H1 (cell line): ENCODE measurements around the gene ALG3. TPM values are rescaled to one million over a fixed set of nuclear protein-coding genes. Genes with fewer than 3 reads are reported as not detected.

Source experiments
- CTCF ChIA-PET: fragments of 300-600 bp; sonication (Branson Sonifier 250); formaldehyde crosslinking; loops from one replicate; lab custom pipeline; 2021; ENCODE audit not compliant: partially characterized antibody; lab: Charles Lee
- POLR2A ChIA-PET: fragments of 300-600 bp; sonication (Branson Sonifier 250); formaldehyde crosslinking; loops from one replicate; lab custom pipeline; 2021; ENCODE audit warnings: inconsistent platforms; ENCODE audit not compliant: partially characterized antibody; lab: Charles Lee
- DNase-seq, 2 experiments: peaks; one replicate each; pipeline versions ENCODE4 v3.0.0 to v3.0.0-alpha.2; 2010 to 2022; ENCODE audit warnings: low spot score in 2 of 2, low read depth in 1 of 2, mixed read lengths in 1 of 2
- FAIRE-seq: peaks from 2 replicates; lab custom pipeline; 2011; peaks lifted over from hg19 to GRCh38; lab: Jason Lieb, UNC
- H2AFZ ChIP-seq: 2 replicates; pipeline ENCODE4 v1.8.1; 2012; ENCODE audit warnings: low read length, inconsistent platforms
- H2AK5ac ChIP-seq: 2 replicates; pipeline ENCODE4 v1.6.1; 2013; ENCODE audit warnings: low read depth, low read length
- H2BK120ac ChIP-seq: replicated peaks from 2 replicates; pipeline ENCODE3; 2013; ENCODE audit warnings: low read depth, low read length, inconsistent platforms
- H2BK12ac ChIP-seq: 2 replicates; pipeline ENCODE4 v1.6.1; 2013; ENCODE audit warnings: low read depth, low read length
- H2BK15ac ChIP-seq: 2 replicates; pipeline ENCODE4 v1.6.1; 2013; ENCODE audit warnings: low read length
- H2BK20ac ChIP-seq: 2 replicates; pipeline ENCODE4 v1.6.1; 2013; ENCODE audit warnings: low read length
- H2BK5ac ChIP-seq: 2 replicates; pipeline ENCODE4 v1.6.1; 2013; ENCODE audit warnings: low read depth, low read length
- H3K14ac ChIP-seq: 2 replicates; pipeline ENCODE4 v1.6.1; 2013; ENCODE audit warnings: inconsistent platforms; ENCODE audit not compliant: insufficient read length
- H3K18ac ChIP-seq: 2 replicates; pipeline ENCODE4 v1.6.1; 2013; ENCODE audit warnings: low read length; ENCODE audit errors: extremely low read depth
- H3K23ac ChIP-seq: 2 replicates; pipeline ENCODE4 v1.6.1; 2013; ENCODE audit warnings: inconsistent platforms; ENCODE audit not compliant: insufficient read length
- H3K23me2 ChIP-seq: 2 replicates; pipeline ENCODE4 v1.6.1; 2013; ENCODE audit warnings: low read depth, low read length
- H3K27ac ChIP-seq: 2 replicates; pipeline ENCODE4 v1.6.1; 2011; ENCODE audit warnings: low read depth, low read length, inconsistent platforms
- H3K27me3 ChIP-seq, 4 experiments: replicated peaks in 1 of 4; 1 replicate in 1 of 4; 2 replicates in 3 of 4; pipeline versions ENCODE4 v1.6.1 to v1.8.1; 2011 to 2013; ENCODE audit warnings: low read length in 3 of 4, mild to moderate bottlenecking in 3 of 4, inconsistent platforms in 2 of 4, mixed read lengths in 2 of 4, moderate library complexity in 1 of 4; ENCODE audit not compliant: control insufficient read depth in 3 of 4, insufficient read depth in 3 of 4; ENCODE audit errors: extremely low read depth in 1 of 4
- H3K36me3 ChIP-seq, 4 experiments: 2 replicates each; pipeline versions ENCODE4 v1.6.1 to v1.8.1; 2011 to 2013; ENCODE audit warnings: mild to moderate bottlenecking in 4 of 4, low read length in 3 of 4, moderate library complexity in 2 of 4, control low read depth in 1 of 4, inconsistent platforms in 1 of 4; ENCODE audit not compliant: insufficient read depth in 4 of 4, control insufficient read depth in 2 of 4
- H3K4ac ChIP-seq: replicated peaks from 2 replicates; pipeline ENCODE3; 2013; ENCODE audit warnings: low read length, low read depth, mixed read lengths, inconsistent platforms; ENCODE audit not compliant: insufficient read length
- H3K4me1 ChIP-seq, 4 experiments: replicated peaks in 1 of 4; 1 replicate in 1 of 4; 2 replicates in 3 of 4; pipeline versions ENCODE4 v1.6.1 to v1.8.1; 2011 to 2013; ENCODE audit warnings: low read length in 3 of 4, inconsistent platforms in 2 of 4, mixed read lengths in 1 of 4; ENCODE audit not compliant: insufficient read depth in 4 of 4, control insufficient read depth in 3 of 4
- H3K4me2 ChIP-seq, 2 experiments: 2 replicates each; pipeline versions ENCODE4 v1.6.1 to v1.8.1; 2011 to 2013; ENCODE audit warnings: low read depth in 2 of 2, low read length in 2 of 2, control low read depth in 1 of 2, inconsistent platforms in 1 of 2, mild to moderate bottlenecking in 1 of 2; ENCODE audit not compliant: insufficient read depth in 1 of 2
- H3K4me3 ChIP-seq, 4 experiments: fragments of 200-600, 300-600 bp in 1 of 4; sonication (generic), shearing (Covaris generic), sonication (Bioruptor Twin) in 1 of 4; 2 replicates each; pipeline versions ENCODE4 v1.5.1 to v1.8.1; 2011 to 2016; ENCODE audit warnings: low read length in 4 of 4, low read depth in 3 of 4, control low read depth in 2 of 4, inconsistent platforms in 2 of 4, mild to moderate bottlenecking in 2 of 4, mixed read lengths in 1 of 4, moderate library complexity in 1 of 4; ENCODE audit not compliant: insufficient read depth in 2 of 4; ENCODE audit errors: extremely low read depth in 1 of 4
- H3K56ac ChIP-seq: replicated peaks from 2 replicates; pipeline ENCODE3; 2013; ENCODE audit warnings: low read depth, mild to moderate bottlenecking, mixed read lengths, low read length, inconsistent platforms; ENCODE audit not compliant: insufficient read length
- H3K79me1 ChIP-seq: 2 replicates; pipeline ENCODE4 v1.6.1; 2013; ENCODE audit warnings: low read depth, low read length, control low read depth
- H3K79me2 ChIP-seq, 2 experiments: 2 replicates each; pipeline versions ENCODE4 v1.6.1 to v1.8.1; 2012 to 2013; ENCODE audit warnings: low read length in 2 of 2, mild to moderate bottlenecking in 2 of 2, inconsistent platforms in 1 of 2; ENCODE audit not compliant: insufficient read depth in 2 of 2, control insufficient read depth in 1 of 2
- H3K9ac ChIP-seq, 4 experiments: replicated peaks in 1 of 4; 1 replicate in 1 of 4; 2 replicates in 3 of 4; pipeline versions ENCODE4 v1.6.1 to v1.8.1; 2011 to 2013; ENCODE audit warnings: low read depth in 3 of 4, low read length in 3 of 4, control low read depth in 2 of 4, mild to moderate bottlenecking in 2 of 4, moderate library complexity in 2 of 4, inconsistent platforms in 1 of 4; ENCODE audit errors: extremely low read depth in 1 of 4
- H3K9me3 ChIP-seq, 2 experiments: 2 replicates each; pipeline versions ENCODE4 v1.6.1 to v1.8.1; 2012 to 2013; ENCODE audit warnings: mild to moderate bottlenecking in 2 of 2, moderate library complexity in 2 of 2, control low read depth in 1 of 2, inconsistent platforms in 1 of 2, low read depth in 1 of 2, low read length in 1 of 2, mixed read lengths in 1 of 2; ENCODE audit not compliant: insufficient read depth in 2 of 2
- H4K20me1 ChIP-seq, 2 experiments: replicated peaks in 1 of 2; 2 replicates each; pipeline versions ENCODE3 to v1.8.1; 2011 to 2013; ENCODE audit warnings: inconsistent platforms in 2 of 2, low read length in 2 of 2, mild to moderate bottlenecking in 1 of 2; ENCODE audit not compliant: insufficient read depth in 2 of 2, control insufficient read depth in 1 of 2
- H4K5ac ChIP-seq: 2 replicates; pipeline ENCODE4 v1.6.1; 2013; ENCODE audit warnings: low read length, low read depth, mixed read lengths, inconsistent platforms; ENCODE audit not compliant: insufficient read length
- H4K8ac ChIP-seq: 2 replicates; pipeline ENCODE4 v1.8.0; 2013; ENCODE audit warnings: mild to moderate bottlenecking, moderate library complexity, low read length, inconsistent platforms; ENCODE audit not compliant: insufficient read depth; ENCODE audit errors: extremely low read depth
- H4K91ac ChIP-seq: replicated peaks from 2 replicates; pipeline ENCODE3; 2013; ENCODE audit warnings: low read length, mixed read lengths, inconsistent platforms; ENCODE audit not compliant: insufficient read length
- JUND ChIP-seq: IDR thresholded peaks from 2 replicates; pipeline ENCODE4 v1.6.1; 2011; ENCODE audit warnings: mild to moderate bottlenecking, improper control_type of control experiment, low read length
- NANOG ChIP-seq: IDR thresholded peaks from 2 replicates; pipeline ENCODE4 v1.6.1; 2011; ENCODE audit warnings: low read length, low read depth, mild to moderate bottlenecking, inconsistent platforms; ENCODE audit not compliant: insufficient read depth, poor library complexity, severe bottlenecking
- POLR2A ChIP-seq, 2 experiments: IDR thresholded peaks; 1 replicate in 1 of 2; 2 replicates in 1 of 2; pipeline ENCODE4 v1.6.1; 2011; ENCODE audit warnings: low read depth in 2 of 2, low read length in 2 of 2, mild to moderate bottlenecking in 2 of 2; ENCODE audit errors: control extremely low read depth in 1 of 2
- RAD21 ChIP-seq, 2 experiments: IDR thresholded peaks in 1 of 2; conservative IDR thresholded peaks in 1 of 2; 2 replicates each; pipeline ENCODE4 v1.6.1; 2011; ENCODE audit warnings: low read depth in 2 of 2, low read length in 2 of 2, improper control_type of control experiment in 1 of 2, inconsistent platforms in 1 of 2, mild to moderate bottlenecking in 1 of 2, moderate library complexity in 1 of 2
- SP4 ChIP-seq: IDR thresholded peaks from 2 replicates; pipeline ENCODE4 v1.6.1; 2012; ENCODE audit warnings: low read length, inconsistent platforms
- TAF1 ChIP-seq: IDR thresholded peaks from 2 replicates; pipeline ENCODE4 v1.6.1; 2011; ENCODE audit warnings: mild to moderate bottlenecking, low read depth, low read length
- ZNF274 ChIP-seq: IDR thresholded peaks from 2 replicates; pipeline ENCODE4 v1.7.0; 2012; ENCODE audit warnings: low read length, borderline replicate concordance; ENCODE audit errors: extremely low read depth
- WGBS, 2 experiments: shearing (Covaris generic) in 1 of 2; methylation state at CpG; one replicate each; pipeline versions ENCODE4 v1.1.6 to v1.1.7; 2013 to 2015; ENCODE audit warnings: low lambda C conversion rate in 2 of 2, mixed read lengths in 2 of 2, inconsistent platforms in 1 of 2, low coverage in 1 of 2, missing lambda C conversion rate in 1 of 2; ENCODE audit not compliant: insufficient replicate concordance in 2 of 2, insufficient coverage in 1 of 2, insufficient read length in 1 of 2; ENCODE audit errors: extremely low coverage in 1 of 2, missing lambda C conversion rate in 1 of 2; 5-methylcytosine and 5-hydroxymethylcytosine counted together
- polyA plus RNA-seq, 7 experiments: library from polyadenylated mRNA; depleted of rRNA in 3 of 7; stranded (reverse) in 5 of 7; unstranded in 2 of 7; fragments of >200 nt in 5 of 7; fragments of 200-250 nt in 2 of 7; gene quantifications; 1 replicate in 5 of 7; 2 replicates in 1 of 7; 4 replicates in 1 of 7; pipeline versions ENCODE4 v1.2.1 to v1.2.3, GENCODE V29; 2011 to 2013; ENCODE audit warnings: missing spikeins in 2 of 7, mixed read lengths in 2 of 7
- total RNA-seq: library from RNA; stranded (reverse); fragmentation: NEBNext Ultra II Directional; extraction: Animal tissue kit (Norgen Biotek cat#: 25700); gene quantifications from 2 replicates; pipeline ENCODE4 v1.2.1, GENCODE V29; 2021

The ALG3 gene
- total and polyA plus RNA-seq, 2 of the 8 experiments (the other 6 are each of a cell fraction or from before 2014, with no cell fraction given) = 54.6 to 148 TPM

DNA sequence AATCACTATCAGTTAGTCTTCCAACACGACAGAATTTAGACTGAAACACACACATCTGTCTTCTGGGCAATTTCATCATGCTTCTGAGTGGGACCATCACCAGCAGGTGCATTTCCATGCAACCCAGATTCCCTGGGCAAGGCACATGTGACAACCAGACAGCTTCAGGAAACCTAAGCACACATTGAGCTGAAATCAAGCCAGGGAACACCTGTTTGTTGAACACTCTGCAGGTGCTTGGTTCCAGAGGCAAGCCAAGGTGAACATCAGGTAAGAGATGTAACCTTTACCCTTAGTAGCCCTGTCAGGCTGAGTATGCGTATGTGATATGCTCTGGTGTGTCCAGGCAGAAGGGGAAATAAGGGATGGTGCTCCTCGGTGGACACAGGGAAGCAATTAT is 47.0 kb upstream of the ALG3 start:
- no peak overlapping the region for H3K18ac ChIP-seq
- no peak overlapping the region for H3K4me2 ChIP-seq
- H2AK5ac ChIP-seq = no peak overlapping the region
- no peak overlapping the region for H2BK15ac ChIP-seq
- H3K27ac ChIP-seq = no peak overlapping the region
- H2BK20ac ChIP-seq = no peak overlapping the region
- no peak overlapping the region for H3K56ac ChIP-seq
- H4K5ac ChIP-seq = no peak overlapping the region
- no peak for DNase-seq
- H3K36me3 ChIP-seq = peaks cover 0 to 7% (median 5%) of the 10 kb centered on the region in 4 experiments; a peak in 5 of 8 replicates
- no peak for FAIRE-seq
- no peak overlapping the region for H2BK12ac ChIP-seq
- no peaks in the 10 kb centered on the region for H3K9me3 ChIP-seq
- no peak overlapping the region for H4K8ac ChIP-seq
- TF ChIP-seq RAD21 (IDR thresholded peaks at IDR 0.05 in 1 of 2, conservative IDR thresholded peaks at IDR 0.05 in 1 of 2; ENCODE audit: low read depth in 2 of 2, low read length in 2 of 2) (no peak), NANOG (no peak), JUND (no peak), POLR2A (IDR thresholded peaks at IDR 0.05; ENCODE audit: control extremely low read depth in 1 of 2, low read depth in 2 of 2, low read length in 2 of 2) (no peak), TAF1 (no peak), ZNF274 (no peak), SP4 (no peak)
- no peak overlapping the region for H3K23ac ChIP-seq
- peaks cover 10% of the 10 kb centered on the region for H3K23me2 ChIP-seq
- no peak overlapping the region for H3K9ac ChIP-seq
- no peak overlapping the region for H3K4me3 ChIP-seq
- peaks cover 0 to 7% (median 2%) of the 10 kb centered on the region in 4 experiments; a peak in 4 of 7 replicates for H3K4me1 ChIP-seq
- H3K27me3 ChIP-seq = no peaks in the 10 kb centered on the region
- peaks cover 0 to 6% of the 10 kb centered on the region in 2 experiments for H4K20me1 ChIP-seq
- CTCF ChIA-PET = interaction anchor here (1.2 to 8.3 kb wide), 2 partner anchors 49 to 69 kb away, joined by 4 to 52 read pairs; partner anchors contain the start of gene VWA5B2
- no peak overlapping the region for H3K14ac ChIP-seq
- POLR2A ChIA-PET = interaction anchor here (1.5 kb wide), 1 partner anchor 67 kb away, joined by 3 read pairs; no protein-coding TSS in a partner anchor
- H2AFZ ChIP-seq = no peak overlapping the region
- 70% methylated on average over 3 of the region's 3 CpGs; no CpG with 5 or more reads in 1 of the 2 experiments for WGBS, 2 experiments
- H3K4ac ChIP-seq = no peak overlapping the region
- peaks cover 8% of the 10 kb centered on the region; the same call in 1 of the 2 replicates for H3K79me1 ChIP-seq
- no peak overlapping the region for H2BK5ac ChIP-seq
- H2BK120ac ChIP-seq = no peak overlapping the region
- no peak overlapping the region for H4K91ac ChIP-seq
- peaks cover 8 to 16% of the 10 kb centered on the region in 2 experiments for H3K79me2 ChIP-seq
